Calu3 (cell line): Measurements from ENCODE around the gene NOXO1. TPM values are rescaled to one million over a fixed set of nuclear protein-coding genes. Genes with fewer than 3 reads are reported as not detected.

Experiments
- BruUV-seq: library from RNA; stranded (reverse); fragments of 400-500 nt; replicated peaks from 2 replicates; lab custom pipeline; 2021; lab: Mats Ljungman, UMichigan
- CTCF ChIA-PET: fragments of 300-600 bp; sonication (Branson Sonifier 250); formaldehyde crosslinking; loops from one replicate; lab custom pipeline; 2022; ENCODE audit warnings: antibody characterized with exemption; lab: Charles Lee
- DNase-seq: peaks from one replicate; pipeline ENCODE4 v3.0.0; 2022
- H3K27ac Mint-ChIP-seq: one replicate; pipeline ENCODE4 v1.8.0; 2022; ENCODE audit warnings: mixed read lengths; ENCODE audit not compliant: unreplicated experiment
- H3K27me3 Mint-ChIP-seq: one replicate; pipeline ENCODE4 v1.8.0; 2022; ENCODE audit warnings: mixed read lengths; ENCODE audit not compliant: unreplicated experiment
- H3K36me3 Mint-ChIP-seq: one replicate; pipeline ENCODE4 v1.8.0; 2022; ENCODE audit warnings: mild to moderate bottlenecking, moderate library complexity, mixed read lengths; ENCODE audit not compliant: insufficient read depth, unreplicated experiment
- H3K4me1 Mint-ChIP-seq: one replicate; pipeline ENCODE4 v1.8.0; 2022; ENCODE audit warnings: mild to moderate bottlenecking, low read depth, mixed read lengths; ENCODE audit not compliant: unreplicated experiment
- H3K4me3 Mint-ChIP-seq: one replicate; pipeline ENCODE4 v1.8.0; 2022; ENCODE audit warnings: mild to moderate bottlenecking, low read depth, moderate library complexity, mixed read lengths; ENCODE audit not compliant: unreplicated experiment
- H3K9me3 Mint-ChIP-seq: one replicate; pipeline ENCODE4 v1.8.0; 2022; ENCODE audit warnings: low read depth, mixed read lengths; ENCODE audit not compliant: unreplicated experiment
- CTCF ChIP-seq: fragments of 200-600 bp; IDR thresholded peaks from one replicate; pipeline ENCODE4 v1.8.0; 2022; ENCODE audit warnings: antibody characterized with exemption; ENCODE audit not compliant: unreplicated experiment
- intact Hi-C: fragments of 100-400 bp; cut with micrococcal nuclease; formaldehyde crosslinking; loops from one replicate; pipeline ENCODE4 v1.10.0; 2022; ENCODE audit not compliant: unreplicated experiment
- total RNA-seq: library from RNA; stranded (reverse); gene quantifications from 2 replicates; pipeline ENCODE4 v1.2.3, GENCODE V29; 2022

NOXO1 gene
- total RNA-seq, 1 experiment from 2014 or later, result 11.8 TPM

GRCh38 chr16:1979271-1980029 is 1.8 kb downstream of the NOXO1 start:
- no TSS peak for BruUV-seq

GRCh38 chr16:1978476-1979120 is 2.7 kb downstream of the NOXO1 start:
- Mint-ChIP-seq H3K4me1 (peaks cover 33% of the 10 kb centered on the region), H3K9me3 (no peaks in the 10 kb centered on the region), H3K36me3 (peaks cover 79% of the 10 kb centered on the region), H3K4me3 (peak overlapping the region; percentile 87), H3K27ac (peak overlapping the region; percentile 58), H3K27me3 (no peaks in the 10 kb centered on the region)
- intact Hi-C loops, result no loop called here
- no TSS peak for BruUV-seq
- CTCF ChIA-PET, result interaction anchor here (0.6 kb wide), 1 partner anchor 8 kb away, joined by 3 read pairs; no protein-coding TSS in a partner anchor
- TF ChIP-seq CTCF, result no peak
- DNase-seq, result no peak

More at GRCh38 chr16:1979271-1980029, 1.8 kb downstream of the NOXO1 start:
- Mint-ChIP-seq H3K36me3 (peaks cover 83% of the 10 kb centered on the region), H3K9me3 (no peaks in the 10 kb centered on the region), H3K4me3 (peak overlapping the region; percentile 87), H3K27me3 (no peaks in the 10 kb centered on the region), H3K4me1 (peaks cover 31% of the 10 kb centered on the region), H3K27ac (peak overlapping the region; percentile 87)
- CTCF ChIA-PET, result interaction anchor here (0.6 kb wide), 1 partner anchor 9 kb away, joined by 3 read pairs; no protein-coding TSS in a partner anchor
- intact Hi-C loops, result no loop called here
- TF ChIP-seq CTCF, result no peak
- peak; percentile 97 for DNase-seq

- Mint-ChIP-seq H3K4me3 (peak overlapping the region; percentile 15), H3K4me1 (peaks cover 34% of the 10 kb centered on the region), H3K27me3 (no peaks in the 10 kb centered on the region), H3K9me3 (no peaks in the 10 kb centered on the region), H3K27ac (no peak overlapping the region), H3K36me3 (peaks cover 80% of the 10 kb centered on the region)
- CTCF ChIA-PET, result no interaction called here
- TF ChIP-seq CTCF, result no peak
- no TSS peak for BruUV-seq
- intact Hi-C loops, result no loop called here
- DNase-seq, result no peak
Measured at GRCh38 chr16:1977875-1978268, 3.4 kb downstream of the NOXO1 start.

- TF ChIP-seq CTCF, result no peak
- Mint-ChIP-seq H3K9me3 (no peaks in the 10 kb centered on the region), H3K27me3 (no peaks in the 10 kb centered on the region), H3K4me1 (peaks cover 33% of the 10 kb centered on the region), H3K36me3 (peaks cover 80% of the 10 kb centered on the region), H3K4me3 (peak overlapping the region; percentile 15), H3K27ac (no peak overlapping the region)
- CTCF ChIA-PET, result interaction anchor here (0.6 kb wide), 1 partner anchor 25 kb away, joined by 3 read pairs; no protein-coding TSS in a partner anchor
- intact Hi-C loops, result no loop called here
- no peak for DNase-seq
- no TSS peak for BruUV-seq
Measured at GRCh38 chr16:1976951-1977874, 4.1 kb downstream of the NOXO1 start.
